ENCODE results near the gene EAF1. TPM values are rescaled to one million over a fixed set of nuclear protein-coding genes. Genes with fewer than 3 reads are reported as not detected.

EAF1 gene
- total RNA-seq, 1 donor from 2014 or later: 43.9 TPM

DNA sequence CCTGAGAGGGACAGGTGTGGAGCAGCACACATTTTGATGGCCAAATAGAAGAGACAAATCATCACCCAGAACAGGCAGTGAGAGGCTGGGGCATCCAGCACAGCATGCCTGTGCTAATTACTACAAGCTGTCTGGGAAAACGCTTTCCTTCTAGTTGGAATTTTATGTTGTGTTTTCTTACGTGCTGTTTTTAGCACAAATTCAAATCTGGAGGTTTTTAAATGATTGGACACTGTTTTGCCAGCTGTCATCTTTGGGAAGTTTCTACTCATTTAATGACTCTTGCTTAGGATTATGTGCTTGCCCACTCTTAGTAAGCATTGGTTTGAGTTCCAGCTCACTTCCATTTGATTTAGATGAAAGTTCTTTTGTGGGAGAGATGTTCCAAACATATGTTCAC is 43.5 kb downstream of the EAF1 start:
- H3K36me3 Mint-ChIP-seq (ENCODE audit: unreplicated experiment): peaks cover 4% of the 10 kb centered on the region
- TF ChIP-seq, protein P1, sequence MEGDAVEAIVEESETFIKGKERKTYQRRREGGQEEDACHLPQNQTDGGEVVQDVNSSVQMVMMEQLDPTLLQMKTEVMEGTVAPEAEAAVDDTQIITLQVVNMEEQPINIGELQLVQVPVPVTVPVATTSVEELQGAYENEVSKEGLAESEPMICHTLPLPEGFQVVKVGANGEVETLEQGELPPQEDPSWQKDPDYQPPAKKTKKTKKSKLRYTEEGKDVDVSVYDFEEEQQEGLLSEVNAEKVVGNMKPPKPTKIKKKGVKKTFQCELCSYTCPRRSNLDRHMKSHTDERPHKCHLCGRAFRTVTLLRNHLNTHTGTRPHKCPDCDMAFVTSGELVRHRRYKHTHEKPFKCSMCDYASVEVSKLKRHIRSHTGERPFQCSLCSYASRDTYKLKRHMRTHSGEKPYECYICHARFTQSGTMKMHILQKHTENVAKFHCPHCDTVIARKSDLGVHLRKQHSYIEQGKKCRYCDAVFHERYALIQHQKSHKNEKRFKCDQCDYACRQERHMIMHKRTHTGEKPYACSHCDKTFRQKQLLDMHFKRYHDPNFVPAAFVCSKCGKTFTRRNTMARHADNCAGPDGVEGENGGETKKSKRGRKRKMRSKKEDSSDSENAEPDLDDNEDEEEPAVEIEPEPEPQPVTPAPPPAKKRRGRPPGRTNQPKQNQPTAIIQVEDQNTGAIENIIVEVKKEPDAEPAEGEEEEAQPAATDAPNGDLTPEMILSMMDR (IDR thresholded peaks at IDR 0.05; ENCODE audit: partially characterized antibody, unreplicated experiment): no peak
- no peak for DNase-seq
- no peaks in the 10 kb centered on the region for H3K27me3 Mint-ChIP-seq (ENCODE audit: unreplicated experiment)
- H3K4me3 Mint-ChIP-seq (ENCODE audit: unreplicated experiment): no peak overlapping the region
- peaks cover 10% of the 10 kb centered on the region for H3K4me1 Mint-ChIP-seq (ENCODE audit: low read depth, unreplicated experiment)
- no peak overlapping the region for H3K27ac Mint-ChIP-seq (ENCODE audit: unreplicated experiment)
- no peaks in the 10 kb centered on the region for H3K9me3 Mint-ChIP-seq (ENCODE audit: unreplicated experiment)

- H3K9me3 Mint-ChIP-seq (ENCODE audit: unreplicated experiment): no peaks in the 10 kb centered on the region
- H3K27me3 Mint-ChIP-seq (ENCODE audit: unreplicated experiment): no peaks in the 10 kb centered on the region
- H3K36me3 Mint-ChIP-seq (ENCODE audit: unreplicated experiment): peaks cover 2% of the 10 kb centered on the region
- peaks cover 9% of the 10 kb centered on the region for H3K4me1 Mint-ChIP-seq (ENCODE audit: low read depth, unreplicated experiment)
- H3K27ac Mint-ChIP-seq (ENCODE audit: unreplicated experiment): no peak overlapping the region
- H3K4me3 Mint-ChIP-seq (ENCODE audit: unreplicated experiment): no peak overlapping the region
- TF ChIP-seq, protein P1 (IDR thresholded peaks at IDR 0.05; ENCODE audit: partially characterized antibody, unreplicated experiment): no peak
- DNase-seq: no peak
Observed at GRCh38 chr3:15471861-15472260, 44.5 kb downstream of the EAF1 start.

GRCh38 chr3:15475161-15475560 is 47.8 kb downstream of the EAF1 start:
- H3K9me3 Mint-ChIP-seq (ENCODE audit: unreplicated experiment): no peaks in the 10 kb centered on the region
- H3K27ac Mint-ChIP-seq (ENCODE audit: unreplicated experiment): no peak overlapping the region
- peaks cover 2% of the 10 kb centered on the region for H3K4me1 Mint-ChIP-seq (ENCODE audit: low read depth, unreplicated experiment)
- H3K4me3 Mint-ChIP-seq (ENCODE audit: unreplicated experiment): no peak overlapping the region
- no peak for DNase-seq
- no peaks in the 10 kb centered on the region for H3K36me3 Mint-ChIP-seq (ENCODE audit: unreplicated experiment)
- TF ChIP-seq, protein P1 (IDR thresholded peaks at IDR 0.05; ENCODE audit: partially characterized antibody, unreplicated experiment): no peak
- no peaks in the 10 kb centered on the region for H3K27me3 Mint-ChIP-seq (ENCODE audit: unreplicated experiment)

- DNase-seq: no peak
Observed at GRCh38 chr3:15476378-15476777, 49.0 kb downstream of the EAF1 start.

GRCh38 chr3:15477951-15478639 is 50.7 kb downstream of the EAF1 start:
- no peaks in the 10 kb centered on the region for H3K36me3 Mint-ChIP-seq (ENCODE audit: unreplicated experiment)
- DNase-seq: no peak
- no peak overlapping the region for H3K27ac Mint-ChIP-seq (ENCODE audit: unreplicated experiment)
- H3K9me3 Mint-ChIP-seq (ENCODE audit: unreplicated experiment): no peaks in the 10 kb centered on the region
- no peaks in the 10 kb centered on the region for H3K27me3 Mint-ChIP-seq (ENCODE audit: unreplicated experiment)
- no peaks in the 10 kb centered on the region for H3K4me1 Mint-ChIP-seq (ENCODE audit: low read depth, unreplicated experiment)
- H3K4me3 Mint-ChIP-seq (ENCODE audit: unreplicated experiment): no peak overlapping the region
- TF ChIP-seq, protein P1 (IDR thresholded peaks at IDR 0.05; ENCODE audit: partially characterized antibody, unreplicated experiment): no peak

More at GRCh38 chr3:15476378-15476777, 49.0 kb downstream of the EAF1 start:
- no peaks in the 10 kb centered on the region for H3K9me3 Mint-ChIP-seq (ENCODE audit: unreplicated experiment)
- no peaks in the 10 kb centered on the region for H3K36me3 Mint-ChIP-seq (ENCODE audit: unreplicated experiment)
- H3K4me1 Mint-ChIP-seq (ENCODE audit: low read depth, unreplicated experiment): peaks cover 2% of the 10 kb centered on the region
- H3K27me3 Mint-ChIP-seq (ENCODE audit: unreplicated experiment): no peaks in the 10 kb centered on the region
- TF ChIP-seq, protein P1 (IDR thresholded peaks at IDR 0.05; ENCODE audit: partially characterized antibody, unreplicated experiment): no peak
- no peak overlapping the region for H3K4me3 Mint-ChIP-seq (ENCODE audit: unreplicated experiment)
- H3K27ac Mint-ChIP-seq (ENCODE audit: unreplicated experiment): peak overlapping the region; percentile 53

Measured in glutamatergic neuron (in vitro differentiated cells).